HepG2 (cell line): ENCODE measurements around the gene LRP1B. TPM values are rescaled to one million over a fixed set of nuclear protein-coding genes. Genes with fewer than 3 reads are reported as not detected.

Experiments used
- ATAC-seq: fragments of 200-7000 bp; cut with Tn5 transposase; 3 replicates; pipeline ENCODE4 v1.9.1; 2020; ENCODE audit warnings: mild to moderate bottlenecking, moderate library complexity
- BruUV-seq: library from RNA; stranded (reverse); fragments of 400-500 nt; replicated peaks from 2 replicates; lab custom pipeline; 2021; lab: Mats Ljungman, UMichigan
- CTCF ChIA-PET: fragments of 300-600 bp; formaldehyde crosslinking; extraction: SDS; loops from one replicate; lab custom pipeline; 2021; ENCODE audit warnings: low total read pairs, inconsistent platforms, low intra/inter-chr PET ratio; lab: Yijun Ruan, JAX
- POLR2A ChIA-PET: fragments of 350-600 bp; sonication (Branson Sonifier 250); formaldehyde crosslinking; loops from one replicate; lab custom pipeline; 2020; ENCODE audit warnings: antibody characterized with exemption, inconsistent platforms; lab: Yijun Ruan, JAX
- DNase-seq: peaks from one replicate; pipeline ENCODE4 v3.0.0-alpha.2; 2015; ENCODE audit warnings: low spot score
- FAIRE-seq: peaks from 3 replicates; lab custom pipeline; 2011; peaks lifted over from hg19 to GRCh38; lab: Jason Lieb, UNC
- H2AFZ ChIP-seq: one replicate; pipeline ENCODE4 v1.6.1; 2011; ENCODE audit warnings: low read length, inconsistent platforms
- H3K27ac ChIP-seq: fragments of 300-600 bp; 3 replicates; pipeline ENCODE4 v1.8.0; 2011; ENCODE audit warnings: mixed run types, mild to moderate bottlenecking, mixed read lengths, low read length, inconsistent platforms; ENCODE audit not compliant: insufficient read depth; ENCODE audit errors: extremely low read length
- H3K27me3 ChIP-seq, 2 experiments: fragments of 200-600 bp in 1 of 2; 2 replicates in 1 of 2; 3 replicates in 1 of 2; pipeline versions ENCODE4 v1.6.0 to v1.8.0; 2011; ENCODE audit warnings: low read length in 2 of 2, mild to moderate bottlenecking in 2 of 2, moderate library complexity in 2 of 2, inconsistent platforms in 1 of 2; ENCODE audit not compliant: insufficient read depth in 2 of 2, control insufficient read depth in 1 of 2
- H3K36me3 ChIP-seq, 2 experiments: fragments of 200-600 bp in 1 of 2; replicated peaks in 1 of 2; 2 replicates in 1 of 2; 3 replicates in 1 of 2; pipeline versions ENCODE4 v1.5.1 to v1.8.0; 2011; ENCODE audit warnings: low read length in 2 of 2, inconsistent platforms in 1 of 2; ENCODE audit not compliant: insufficient read depth in 2 of 2, control insufficient read depth in 1 of 2
- H3K4me1 ChIP-seq: 2 replicates; pipeline ENCODE4 v1.5.1; 2012; ENCODE audit warnings: low read length, inconsistent platforms; ENCODE audit not compliant: insufficient read depth
- H3K4me2 ChIP-seq: 2 replicates; pipeline ENCODE4 v1.6.0; 2011; ENCODE audit warnings: low read depth, low read length, inconsistent platforms
- H3K4me3 ChIP-seq, 3 experiments: fragments of 200-600 bp in 1 of 3; sonication (generic), shearing (Covaris generic) in 1 of 3; replicated peaks in 1 of 3; 2 replicates each; pipeline ENCODE4 v1.5.1; 2011 to 2016; ENCODE audit warnings: low read length in 3 of 3, inconsistent platforms in 2 of 3, low read depth in 2 of 3, mild to moderate bottlenecking in 2 of 3, control low read depth in 1 of 3, mixed read lengths in 1 of 3; ENCODE audit not compliant: insufficient read depth in 1 of 3
- H3K79me2 ChIP-seq: one replicate; pipeline ENCODE4 v1.6.1; 2011; ENCODE audit warnings: low read length, inconsistent platforms; ENCODE audit not compliant: insufficient read depth
- H3K9ac ChIP-seq: 2 replicates; pipeline ENCODE4 v1.6.0; 2011; ENCODE audit warnings: mild to moderate bottlenecking, low read depth, low read length, inconsistent platforms; ENCODE audit not compliant: insufficient read depth
- H3K9me3 ChIP-seq: 2 replicates; pipeline ENCODE4 v1.5.1; 2012; ENCODE audit warnings: mild to moderate bottlenecking, low read length
- H4K20me1 ChIP-seq: 2 replicates; pipeline ENCODE4 v1.6.0; 2011; ENCODE audit warnings: inconsistent platforms, mild to moderate bottlenecking, low read length, moderate library complexity; ENCODE audit not compliant: insufficient read depth
- CENPT ChIP-seq: sonication (generic); formaldehyde crosslinking; IDR thresholded peaks from 2 replicates; pipeline ENCODE4 v1.8.0; 2022; ENCODE audit warnings: low read depth, mild to moderate bottlenecking, moderate library complexity, missing genetic modification reagents
- CREB1 ChIP-seq, 2 experiments: fragments of 450-650 bp in 1 of 2; IDR thresholded peaks; 2 replicates each; pipeline ENCODE4 v1.6.1; 2016 to 2017; ENCODE audit warnings: control low read depth in 1 of 2, mild to moderate bottlenecking in 1 of 2, missing compliant biosample characterization in 1 of 2, missing genetic modification characterization in 1 of 2
- HOXA7 ChIP-seq: sonication (generic); formaldehyde crosslinking; IDR thresholded peaks from 2 replicates; pipeline ENCODE4 v1.8.1; 2022; ENCODE audit warnings: mild to moderate bottlenecking, missing genetic modification reagents, moderate library complexity
- SIN3A ChIP-seq: IDR thresholded peaks from 2 replicates; pipeline ENCODE4 v1.6.1; 2011; ENCODE audit warnings: low read depth, mild to moderate bottlenecking, control low read depth, low read length, borderline replicate concordance
- TRAFD1 ChIP-seq: sonication (generic); formaldehyde crosslinking; IDR thresholded peaks from 2 replicates; pipeline ENCODE4 v1.5.1; 2020; ENCODE audit warnings: missing genetic modification reagents, mild to moderate bottlenecking, borderline replicate concordance
- ZFP62 ChIP-seq: sonication (generic); formaldehyde crosslinking; IDR thresholded peaks from 2 replicates; pipeline ENCODE4 v1.4.0; 2020; ENCODE audit warnings: missing genetic modification reagents
- ZNF558 ChIP-seq: sonication (generic); formaldehyde crosslinking; IDR thresholded peaks from 2 replicates; pipeline ENCODE4 v1.9.0; 2022; ENCODE audit warnings: mild to moderate bottlenecking, missing genetic modification reagents, borderline replicate concordance
- ZNF589 ChIP-seq: sonication (generic); formaldehyde crosslinking; conservative IDR thresholded peaks from 2 replicates; pipeline ENCODE4 v1.8.0; 2022; ENCODE audit warnings: mild to moderate bottlenecking, moderate library complexity, missing genetic modification reagents
- WGBS: methylation state at CpG from one replicate; pipeline ENCODE4 v1.1.6; 2017; ENCODE audit warnings: low lambda C conversion rate; 5-methylcytosine and 5-hydroxymethylcytosine counted together
- in situ Hi-C: cut with HindIII; loops from 2 replicates; pipeline ENCODE4 v1.10.0; 2017; ENCODE audit warnings: low pct_unique_long_range_greater_than_20kb; ENCODE audit not compliant: extremely low pct_ligation_motif_present
- intact Hi-C: fragments of 100-400 bp; cut with micrococcal nuclease; formaldehyde crosslinking; loops from one replicate; pipeline ENCODE4 v1.10.0; 2022; ENCODE audit not compliant: unreplicated experiment
- polyA plus RNA-seq, 8 experiments: library from polyadenylated mRNA; depleted of rRNA in 3 of 8; stranded (reverse) in 7 of 8; unstranded in 1 of 8; fragments of >200 nt; fragmentation: Illumina TruSeq in 4 of 8; extraction: Trizol in 4 of 8; gene quantifications; 2 replicates each; pipeline versions ENCODE4 v1.2.1 to v1.2.3, GENCODE V29; 2011 to 2016; ENCODE audit warnings: low read depth in 4 of 8, missing spikeins in 1 of 8, mixed read lengths in 1 of 8; ENCODE audit not compliant: insufficient read depth in 1 of 8
- total RNA-seq, 5 experiments: library from RNA; depleted of rRNA; stranded (reverse); fragments of >200 nt; fragmentation: Illumina TruSeq; extraction: Trizol; gene quantifications; 2 replicates each; pipeline ENCODE4 v1.2.3, GENCODE V29; 2016; ENCODE audit warnings: low read depth in 1 of 5

The LRP1B gene
- total and polyA plus RNA-seq, 2 of the 13 experiments (the other 11 are each of a cell fraction or from before 2014, with no cell fraction given): 0.04 TPM; not detected in 1

- no peak overlapping the region for H3K4me3 ChIP-seq
- intact Hi-C loops (no loop called here), in situ Hi-C loops (no loop called here)
- no peak overlapping the region for H3K27ac ChIP-seq
- H2AFZ ChIP-seq: no peak overlapping the region
- no peaks in the 10 kb centered on the region for H3K79me2 ChIP-seq
- POLR2A ChIA-PET: no interaction called here
- 13% methylated on average over 1 of the region's 1 CpG for WGBS
- ATAC-seq (no peak), DNase-seq (no peak), FAIRE-seq (no peak)
- TF ChIP-seq ZNF558 (CRISPR knock-in tag) (no peak), ZNF589 (CRISPR knock-in tag) (no peak), TRAFD1 (CRISPR knock-in tag) (no peak), SIN3A (no peak), CREB1 (IDR thresholded peaks at IDR 0.05) (no peak), CREB1 (CRISPR knock-in tag; IDR thresholded peaks at IDR 0.05) (no peak), HOXA7 (no peak), ZFP62 (no peak), CENPT (CRISPR knock-in tag) (no peak)
- no peaks in the 10 kb centered on the region for H3K27me3 ChIP-seq
- no TSS peak for BruUV-seq
- H4K20me1 ChIP-seq: no peaks in the 10 kb centered on the region
- no peaks in the 10 kb centered on the region for H3K4me1 ChIP-seq
- no peak overlapping the region for H3K9ac ChIP-seq
- CTCF ChIA-PET: no interaction called here
- no peaks in the 10 kb centered on the region for H3K9me3 ChIP-seq
- H3K4me2 ChIP-seq: no peak overlapping the region
- H3K36me3 ChIP-seq: no peaks in the 10 kb centered on the region
Observed at GRCh38 chr2:141381946-141382345, 748.9 kb downstream of the LRP1B start.
